ENCODE data around the gene VSTM2B. TPM values are rescaled to one million over a fixed set of nuclear protein-coding genes. Genes with fewer than 3 reads are reported as not detected.
A peak's percentile ranks its signal among the peaks of the same experiment; 100 is the strongest.

The VSTM2B gene
- total RNA-seq, 2 donors from 2014 or later: 0.27 TPM; not detected in 1

GRCh38 chr19:29532956-29533355 lies 7.2 kb downstream of the VSTM2B start:
- Mint-ChIP-seq H3K9me3 (no peaks in the 10 kb centered on the region), H3K36me3 (peaks cover 10 to 13% of the 10 kb centered on the region in 2 donors), H3K27ac (no peak overlapping the region)
- peak in 1 of 2 donors; percentile 42 for DNase-seq (ENCODE audit: low spot score in 2 of 2)
- ATAC-seq: no peak

- H3K36me3 Mint-ChIP-seq: peaks cover 7 to 8% of the 10 kb centered on the region in 2 donors
- ATAC-seq: no peak
- no peak overlapping the region for H3K27ac Mint-ChIP-seq
- DNase-seq (ENCODE audit: low spot score in 2 of 2): peak in 1 of 2 donors; percentile 41
- peaks cover 3 to 7% of the 10 kb centered on the region in 2 donors for H3K9me3 Mint-ChIP-seq
Observed at GRCh38 chr19:29533578-29534544, 8.1 kb downstream of the VSTM2B start.

- H3K9me3 Mint-ChIP-seq: peaks cover 3 to 7% of the 10 kb centered on the region in 2 donors
Observed at GRCh38 chr19:29535214-29535831, 9.5 kb downstream of the VSTM2B start.

GRCh38 chr19:29535984-29536508 lies 10.3 kb downstream of the VSTM2B start:
- DNase-seq (ENCODE audit: low spot score in 2 of 2) (peak in 1 of 2 donors; percentile 33), ATAC-seq (no peak)
- Mint-ChIP-seq H3K27ac (no peak overlapping the region), H3K9me3 (peaks cover 3 to 7% of the 10 kb centered on the region in 2 donors), H3K36me3 (no peaks in the 10 kb centered on the region)

More at GRCh38 chr19:29535214-29535831, 9.5 kb downstream of the VSTM2B start:
- H3K27ac Mint-ChIP-seq: no peak overlapping the region
- no peaks in the 10 kb centered on the region for H3K36me3 Mint-ChIP-seq
- DNase-seq (ENCODE audit: low spot score in 2 of 2) (peak in 1 of 2 donors; percentile 7), ATAC-seq (no peak)

- H3K36me3 Mint-ChIP-seq: no peaks in the 10 kb centered on the region
- no peak overlapping the region for H3K27ac Mint-ChIP-seq
- ATAC-seq (no peak), DNase-seq (ENCODE audit: low spot score in 2 of 2) (no peak)
- peaks cover 3 to 7% of the 10 kb centered on the region in 2 donors for H3K9me3 Mint-ChIP-seq
Observed at GRCh38 chr19:29537181-29537580, 11.4 kb downstream of the VSTM2B start.

GRCh38 chr19:29537601-29538000 lies 11.8 kb downstream of the VSTM2B start:
- Mint-ChIP-seq H3K9me3 (peaks cover 3 to 7% of the 10 kb centered on the region in 2 donors), H3K36me3 (no peaks in the 10 kb centered on the region), H3K27ac (no peak overlapping the region)
- ATAC-seq (no peak), DNase-seq (ENCODE audit: low spot score in 2 of 2) (no peak)

GRCh38 chr19:29538146-29538545 lies 12.4 kb downstream of the VSTM2B start:
- DNase-seq (ENCODE audit: low spot score in 2 of 2) (peak in 1 of 2 donors; percentile 16), ATAC-seq (no peak)
- Mint-ChIP-seq H3K36me3 (no peaks in the 10 kb centered on the region), H3K9me3 (peaks cover 3 to 7% of the 10 kb centered on the region in 2 donors), H3K27ac (no peak overlapping the region)

- no peak for DNase-seq (ENCODE audit: low spot score in 2 of 2)
- H3K36me3 Mint-ChIP-seq: no peaks in the 10 kb centered on the region
- H3K27ac Mint-ChIP-seq: no peak overlapping the region
- H3K9me3 Mint-ChIP-seq: peaks cover 3 to 7% of the 10 kb centered on the region in 2 donors
- ATAC-seq: no peak
Observed at GRCh38 chr19:29538651-29539050, 12.9 kb downstream of the VSTM2B start.

- H3K36me3 Mint-ChIP-seq: no peaks in the 10 kb centered on the region
- peaks cover 3 to 7% of the 10 kb centered on the region in 2 donors for H3K9me3 Mint-ChIP-seq
- no peak for ATAC-seq
- DNase-seq (ENCODE audit: low spot score in 2 of 2): peak in 1 of 2 donors; percentile 33
- no peak overlapping the region for H3K27ac Mint-ChIP-seq
Observed at GRCh38 chr19:29539131-29539530, 13.3 kb downstream of the VSTM2B start.

- Mint-ChIP-seq H3K9me3 (peaks cover 3 to 7% of the 10 kb centered on the region in 2 donors), H3K36me3 (no peaks in the 10 kb centered on the region), H3K27ac (peak overlapping the region in 1 of 2 donors; percentile 16)
- ATAC-seq (no peak), DNase-seq (ENCODE audit: low spot score in 2 of 2) (peak in 1 of 2 donors; percentile 31)
Observed at GRCh38 chr19:29539670-29540069, 13.9 kb downstream of the VSTM2B start.

- ATAC-seq (no peak), DNase-seq (ENCODE audit: low spot score in 2 of 2) (peak in 1 of 2 donors; percentile 30)
- peaks cover 3 to 10% of the 10 kb centered on the region in 2 donors for H3K9me3 Mint-ChIP-seq
- no peak overlapping the region for H3K27ac Mint-ChIP-seq
- no peaks in the 10 kb centered on the region for H3K36me3 Mint-ChIP-seq
Observed at GRCh38 chr19:29540114-29540513, 14.3 kb downstream of the VSTM2B start.

GRCh38 chr19:29541473-29542253 lies 15.9 kb downstream of the VSTM2B start:
- Mint-ChIP-seq H3K27ac (no peak overlapping the region), H3K36me3 (no peaks in the 10 kb centered on the region), H3K9me3 (peaks cover 3 to 10% of the 10 kb centered on the region in 2 donors)
- no peak for ATAC-seq
- no peak for DNase-seq (ENCODE audit: low spot score in 2 of 2)

GRCh38 chr19:29542327-29542726 lies 16.5 kb downstream of the VSTM2B start:
- ATAC-seq (no peak), DNase-seq (ENCODE audit: low spot score in 2 of 2) (no peak)
- no peak overlapping the region for H3K27ac Mint-ChIP-seq
- no peaks in the 10 kb centered on the region for H3K36me3 Mint-ChIP-seq
- peaks cover 3 to 10% of the 10 kb centered on the region in 2 donors for H3K9me3 Mint-ChIP-seq

- ATAC-seq: no peak
- Mint-ChIP-seq H3K36me3 (no peaks in the 10 kb centered on the region), H3K9me3 (peaks cover 3 to 10% of the 10 kb centered on the region in 2 donors), H3K27ac (no peak overlapping the region)
- DNase-seq (ENCODE audit: low spot score in 2 of 2): no peak
Observed at GRCh38 chr19:29542776-29543175, 17.0 kb downstream of the VSTM2B start.

- DNase-seq (ENCODE audit: low spot score in 2 of 2): no peak
- H3K36me3 Mint-ChIP-seq: no peaks in the 10 kb centered on the region
- ATAC-seq: no peak
- peaks cover 2 to 6% of the 10 kb centered on the region in 2 donors for H3K9me3 Mint-ChIP-seq
- H3K27ac Mint-ChIP-seq: no peak overlapping the region
Observed at GRCh38 chr19:29543381-29543780, 17.6 kb downstream of the VSTM2B start.

- ATAC-seq (no peak), DNase-seq (ENCODE audit: low spot score in 2 of 2) (no peak)
- Mint-ChIP-seq H3K27ac (no peak overlapping the region), H3K36me3 (no peaks in the 10 kb centered on the region), H3K9me3 (peaks cover 0 to 3% of the 10 kb centered on the region in 2 donors)
Observed at GRCh38 chr19:29544656-29545360, 19.0 kb downstream of the VSTM2B start.

Data from activated naive CD4-positive, alpha-beta T cell treated with anti-CD3 and anti-CD28 coated beads, Interleukin-2, amount 50 U/mL, for 72 hours (primary cell).